HL-60 (cell line): Measurements from ENCODE around the gene PRKAG2.

Experiments used
- CTCF ChIP-seq: IDR thresholded peaks from one replicate; pipeline ENCODE4 v1.5.1; 2011; ENCODE audit warnings: low read length, control low read depth, inconsistent platforms; ENCODE audit not compliant: insufficient read depth
- GABPA ChIP-seq: IDR thresholded peaks from 2 replicates; pipeline ENCODE4 v1.6.1; 2012; ENCODE audit warnings: low read depth
- POLR2AphosphoS5 ChIP-seq: IDR thresholded peaks from 2 replicates; pipeline ENCODE4 v1.6.1; 2012; ENCODE audit warnings: low read depth
- REST ChIP-seq: IDR thresholded peaks from 2 replicates; pipeline ENCODE4 v1.6.1; 2012; ENCODE audit warnings: low read depth; ENCODE audit not compliant: insufficient replicate concordance
- SPI1 ChIP-seq: IDR thresholded peaks from 2 replicates; pipeline ENCODE4 v1.6.1; 2012; ENCODE audit warnings: low read depth, mild to moderate bottlenecking, borderline replicate concordance

GRCh38 chr7:151550656-151551286 lies 326.1 kb downstream of the PRKAG2 start:
- no peak for TF ChIP-seq CTCF
- TF ChIP-seq POLR2AphosphoS5, result no peak
- TF ChIP-seq GABPA, result no peak
- no peak for TF ChIP-seq REST
- no peak for TF ChIP-seq SPI1
